ENCODE results near the gene CDK8.

- no peak for TF ChIP-seq POLR2AphosphoS5 (IDR thresholded peaks at IDR 0.05; ENCODE audit: insufficient read depth in 1 of 2, low read depth in 1 of 2)
- TF ChIP-seq, protein P1, sequence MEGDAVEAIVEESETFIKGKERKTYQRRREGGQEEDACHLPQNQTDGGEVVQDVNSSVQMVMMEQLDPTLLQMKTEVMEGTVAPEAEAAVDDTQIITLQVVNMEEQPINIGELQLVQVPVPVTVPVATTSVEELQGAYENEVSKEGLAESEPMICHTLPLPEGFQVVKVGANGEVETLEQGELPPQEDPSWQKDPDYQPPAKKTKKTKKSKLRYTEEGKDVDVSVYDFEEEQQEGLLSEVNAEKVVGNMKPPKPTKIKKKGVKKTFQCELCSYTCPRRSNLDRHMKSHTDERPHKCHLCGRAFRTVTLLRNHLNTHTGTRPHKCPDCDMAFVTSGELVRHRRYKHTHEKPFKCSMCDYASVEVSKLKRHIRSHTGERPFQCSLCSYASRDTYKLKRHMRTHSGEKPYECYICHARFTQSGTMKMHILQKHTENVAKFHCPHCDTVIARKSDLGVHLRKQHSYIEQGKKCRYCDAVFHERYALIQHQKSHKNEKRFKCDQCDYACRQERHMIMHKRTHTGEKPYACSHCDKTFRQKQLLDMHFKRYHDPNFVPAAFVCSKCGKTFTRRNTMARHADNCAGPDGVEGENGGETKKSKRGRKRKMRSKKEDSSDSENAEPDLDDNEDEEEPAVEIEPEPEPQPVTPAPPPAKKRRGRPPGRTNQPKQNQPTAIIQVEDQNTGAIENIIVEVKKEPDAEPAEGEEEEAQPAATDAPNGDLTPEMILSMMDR (IDR thresholded peaks at IDR 0.05), result no peak
These were observed 186.2 kb downstream of the CDK8 start for GRCh38 chr13:26440111-26440510.

Measured in vagina (tissue), 2 donors.